DOHH2 (cell line): ENCODE measurements around the gene MYCBPAP.
A peak's percentile ranks its signal among the peaks of the same experiment; 100 is the strongest.

Experiments
- H3F3A ChIP-seq: fragments of 200-600 bp; sonication (generic), shearing (Covaris generic); 2 replicates; pipeline ENCODE4 v1.6.0; 2016; ENCODE audit warnings: antibody characterized with exemption, mild to moderate bottlenecking; ENCODE audit not compliant: control insufficient read depth, insufficient read depth
- H3K27ac ChIP-seq: fragments of 200-600 bp; sonication (generic); 2 replicates; pipeline ENCODE4 v1.5.1; 2014; ENCODE audit warnings: low read depth, mild to moderate bottlenecking, low read length, moderate library complexity
- H3K27me3 ChIP-seq: fragments of 200-600 bp; sonication (generic); 2 replicates; pipeline ENCODE4 v1.6.1; 2014; ENCODE audit warnings: mild to moderate bottlenecking, low read length, mixed read lengths; ENCODE audit not compliant: control insufficient read depth
- H3K36me3 ChIP-seq: fragments of 200-600 bp; sonication (generic); 2 replicates; pipeline ENCODE4 v1.6.1; 2014; ENCODE audit warnings: mild to moderate bottlenecking, low read length, moderate library complexity, mixed read lengths; ENCODE audit not compliant: control insufficient read depth
- H3K4me1 ChIP-seq: fragments of 200-600 bp; sonication (generic); 2 replicates; pipeline ENCODE4 v1.6.1; 2014; ENCODE audit warnings: mild to moderate bottlenecking, low read length, mixed read lengths; ENCODE audit not compliant: control insufficient read depth
- H3K4me2 ChIP-seq: fragments of 200-600 bp; sonication (generic); 2 replicates; pipeline ENCODE4 v1.6.0; 2014; ENCODE audit warnings: mild to moderate bottlenecking, low read length, moderate library complexity
- H3K4me3 ChIP-seq: fragments of 200-600 bp; sonication (generic); 2 replicates; pipeline ENCODE4 v1.5.1; 2014; ENCODE audit warnings: mild to moderate bottlenecking, low read length, mixed read lengths
- H3K79me2 ChIP-seq: fragments of 200-600 bp; sonication (generic); 2 replicates; pipeline ENCODE4 v1.6.1; 2014; ENCODE audit warnings: mild to moderate bottlenecking, low read length, mixed read lengths; ENCODE audit not compliant: control insufficient read depth
- H3K9me2 ChIP-seq: fragments of 200-600 bp; sonication (generic); replicated peaks from 2 replicates; pipeline ENCODE4 v1.6.1; 2014; ENCODE audit warnings: mild to moderate bottlenecking, low read length, mixed read lengths; ENCODE audit not compliant: control insufficient read depth
- H3K9me3 ChIP-seq: fragments of 200-600 bp; sonication (generic); 2 replicates; pipeline ENCODE4 v1.6.1; 2014; ENCODE audit warnings: antibody characterized with exemption, low read length, mixed read lengths; ENCODE audit not compliant: control insufficient read depth, insufficient read depth
- H4K20me1 ChIP-seq: fragments of 200-600 bp; sonication (generic); 2 replicates; pipeline ENCODE4 v1.6.0; 2014; ENCODE audit warnings: low read depth, mild to moderate bottlenecking, antibody characterized with exemption, low read length, moderate library complexity; ENCODE audit not compliant: control insufficient read depth, insufficient read depth
- EZH2phosphoT487 ChIP-seq: fragments of 200-600 bp; sonication (generic); IDR thresholded peaks from 2 replicates; pipeline ENCODE4 v1.6.1; 2017; ENCODE audit warnings: borderline replicate concordance, mild to moderate bottlenecking, antibody characterized with exemption, low read length, moderate library complexity, mixed read lengths
- TF ChIP-seq, protein P1 (sequence below): fragments of 200-600 bp; sonication (generic); IDR thresholded peaks from one replicate; pipeline ENCODE4 v1.5.1; 2014; ENCODE audit warnings: antibody characterized with exemption, mild to moderate bottlenecking, low read depth, low read length; ENCODE audit not compliant: poor library complexity, severe bottlenecking

The MYCBPAP gene

DNA sequence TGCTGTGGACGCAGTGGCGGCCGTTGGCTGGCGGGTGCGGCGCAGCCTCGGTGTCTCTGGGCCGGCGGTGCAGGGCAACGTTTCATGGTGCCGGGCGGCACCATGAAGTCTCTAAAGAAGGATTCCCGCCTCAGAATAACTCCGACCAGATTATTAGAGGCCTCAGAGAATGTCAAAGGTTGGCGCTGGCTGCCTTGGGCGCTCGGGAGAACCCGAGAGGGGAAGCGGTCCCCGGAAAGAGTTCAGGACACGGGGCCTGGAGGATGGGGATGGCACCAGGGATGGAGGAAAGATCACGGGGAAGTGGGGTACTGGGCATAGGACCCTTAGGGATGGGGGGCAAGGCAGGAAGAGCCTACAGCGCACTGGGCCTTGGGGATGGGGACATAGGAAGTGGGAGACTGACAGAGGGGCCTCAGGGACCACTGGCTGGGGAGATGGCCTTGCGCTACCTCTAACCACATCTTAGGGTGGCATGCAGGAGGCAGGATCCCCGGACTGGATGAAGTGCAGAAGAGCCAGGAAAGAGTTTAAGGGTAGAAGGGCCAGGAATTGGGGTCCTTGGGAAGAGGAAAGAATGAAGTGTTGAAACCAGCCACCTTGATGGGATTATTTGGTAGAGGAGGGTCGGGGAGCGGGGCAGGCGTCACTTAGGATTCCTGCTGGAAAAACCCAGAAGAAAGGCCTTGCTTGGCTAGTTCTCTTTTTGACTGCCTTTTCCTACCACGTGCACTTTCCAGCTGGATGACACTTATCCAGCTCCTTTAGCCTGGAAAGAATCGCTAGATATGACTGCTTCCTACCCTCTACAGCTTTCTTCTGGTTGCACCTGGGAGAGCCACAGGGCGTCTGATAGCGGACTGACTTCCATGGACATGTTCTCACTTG lies 578 bp downstream of the MYCBPAP start:
- TF ChIP-seq, protein P1, sequence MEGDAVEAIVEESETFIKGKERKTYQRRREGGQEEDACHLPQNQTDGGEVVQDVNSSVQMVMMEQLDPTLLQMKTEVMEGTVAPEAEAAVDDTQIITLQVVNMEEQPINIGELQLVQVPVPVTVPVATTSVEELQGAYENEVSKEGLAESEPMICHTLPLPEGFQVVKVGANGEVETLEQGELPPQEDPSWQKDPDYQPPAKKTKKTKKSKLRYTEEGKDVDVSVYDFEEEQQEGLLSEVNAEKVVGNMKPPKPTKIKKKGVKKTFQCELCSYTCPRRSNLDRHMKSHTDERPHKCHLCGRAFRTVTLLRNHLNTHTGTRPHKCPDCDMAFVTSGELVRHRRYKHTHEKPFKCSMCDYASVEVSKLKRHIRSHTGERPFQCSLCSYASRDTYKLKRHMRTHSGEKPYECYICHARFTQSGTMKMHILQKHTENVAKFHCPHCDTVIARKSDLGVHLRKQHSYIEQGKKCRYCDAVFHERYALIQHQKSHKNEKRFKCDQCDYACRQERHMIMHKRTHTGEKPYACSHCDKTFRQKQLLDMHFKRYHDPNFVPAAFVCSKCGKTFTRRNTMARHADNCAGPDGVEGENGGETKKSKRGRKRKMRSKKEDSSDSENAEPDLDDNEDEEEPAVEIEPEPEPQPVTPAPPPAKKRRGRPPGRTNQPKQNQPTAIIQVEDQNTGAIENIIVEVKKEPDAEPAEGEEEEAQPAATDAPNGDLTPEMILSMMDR: peak; percentile 44
- no peak for TF ChIP-seq EZH2phosphoT487
- H4K20me1 ChIP-seq: no peaks in the 10 kb centered on the region
- no peaks in the 10 kb centered on the region for H3K9me3 ChIP-seq
- H3F3A ChIP-seq: peaks cover 6% of the 10 kb centered on the region
- H3K4me2 ChIP-seq: peak overlapping the region; percentile 83
- H3K36me3 ChIP-seq: no peaks in the 10 kb centered on the region
- H3K27ac ChIP-seq: 0 out of 2 replicates have a peak overlapping the region, but pooled peaks have one; percentile 16
- H3K9me2 ChIP-seq: no peaks in the 10 kb centered on the region
- H3K79me2 ChIP-seq: peaks cover 4% of the 10 kb centered on the region; the same call in 1 of the 2 replicates
- H3K27me3 ChIP-seq: no peaks in the 10 kb centered on the region
- peak overlapping the region; percentile 79 for H3K4me3 ChIP-seq
- peaks cover 50% of the 10 kb centered on the region for H3K4me1 ChIP-seq

DNA sequence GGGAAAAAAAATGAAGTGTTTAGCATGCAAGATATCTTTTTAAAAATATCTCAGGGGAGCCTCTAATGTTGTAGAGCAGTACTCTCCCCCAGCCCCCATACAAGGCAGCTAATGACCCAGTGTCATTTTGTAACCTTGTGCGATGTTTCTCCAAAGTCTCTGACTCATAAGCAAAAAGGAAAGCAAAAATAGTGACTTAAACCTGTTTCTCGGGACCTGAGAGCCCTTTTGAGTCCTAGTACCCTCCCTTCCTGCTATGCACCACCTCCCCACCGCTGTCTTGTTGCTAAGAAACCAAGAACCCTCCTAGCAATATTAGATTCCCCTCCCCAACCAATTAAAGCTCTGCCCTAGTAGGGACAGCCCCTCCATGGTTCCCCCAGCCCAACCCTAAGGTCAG lies 2.8 kb downstream of the MYCBPAP start:
- Histone ChIP-seq H3K79me2 (peaks cover 4% of the 10 kb centered on the region; the same call in 1 of the 2 replicates), H3K27ac (no peak overlapping the region), H3K4me2 (no peak overlapping the region), H4K20me1 (no peaks in the 10 kb centered on the region), H3K9me2 (no peaks in the 10 kb centered on the region), H3K4me1 (peaks cover 40% of the 10 kb centered on the region), H3K4me3 (no peak overlapping the region), H3F3A (peaks cover 6% of the 10 kb centered on the region), H3K36me3 (no peaks in the 10 kb centered on the region), H3K9me3 (no peaks in the 10 kb centered on the region), H3K27me3 (no peaks in the 10 kb centered on the region)
- TF ChIP-seq, protein P1: no peak
- no peak for TF ChIP-seq EZH2phosphoT487

- no peak overlapping the region for H3K4me3 ChIP-seq
- H3K79me2 ChIP-seq: peaks cover 4% of the 10 kb centered on the region; the same call in 1 of the 2 replicates
- no peak overlapping the region for H3K4me2 ChIP-seq
- H3K27me3 ChIP-seq: no peaks in the 10 kb centered on the region
- no peaks in the 10 kb centered on the region for H4K20me1 ChIP-seq
- no peaks in the 10 kb centered on the region for H3K9me2 ChIP-seq
- TF ChIP-seq, protein P1: no peak
- no peak for TF ChIP-seq EZH2phosphoT487
- no peaks in the 10 kb centered on the region for H3K9me3 ChIP-seq
- H3K4me1 ChIP-seq: peaks cover 27% of the 10 kb centered on the region
- no peaks in the 10 kb centered on the region for H3K36me3 ChIP-seq
- H3K27ac ChIP-seq: no peak overlapping the region
- H3F3A ChIP-seq: no peaks in the 10 kb centered on the region; the same call in 1 of the 2 replicates
Observed at GRCh38 chr17:50513495-50513894, 5.3 kb downstream of the MYCBPAP start.
